Activated T-helper 2 cell treated with anti-CD3 and anti-CD28 coated beads, Interferon-gamma antibody, Interleukin-2, Interleukin-4, amounts not matched to agents 10 μg/mL and 5 μg/mL and 100 μg/mL, durations not matched to agents 14 hours and 24 hours and 36 hours (primary cell): ENCODE results near the gene SLC34A3. TPM values are rescaled to one million over a fixed set of nuclear protein-coding genes. Genes with fewer than 3 reads are reported as not detected.
A peak's percentile ranks its signal among the peaks of the same experiment; 100 is the strongest.

Experiments
- DNase-seq: peaks from one replicate; pipeline ENCODE4 v3.0.0; 2021; ENCODE audit warnings: low spot score
- H3K27ac Mint-ChIP-seq: one replicate; pipeline ENCODE4 v1.8.0; 2021; ENCODE audit warnings: mixed read lengths
- H3K27me3 Mint-ChIP-seq: one replicate; pipeline ENCODE4 v1.8.0; 2021; ENCODE audit warnings: low read depth, mixed read lengths
- H3K36me3 Mint-ChIP-seq: one replicate; pipeline ENCODE4 v1.8.0; 2021; ENCODE audit warnings: low read depth, mixed read lengths
- H3K4me1 Mint-ChIP-seq: one replicate; pipeline ENCODE4 v1.8.0; 2021; ENCODE audit warnings: low read depth, mixed read lengths
- H3K4me3 Mint-ChIP-seq: one replicate; pipeline ENCODE4 v1.8.0; 2021; ENCODE audit warnings: low read depth, mild to moderate bottlenecking, moderate library complexity, mixed read lengths
- H3K9me3 Mint-ChIP-seq: one replicate; pipeline ENCODE4 v1.8.0; 2021; ENCODE audit warnings: mixed read lengths
- intact Hi-C: fragments of 100-400 bp; cut with micrococcal nuclease; formaldehyde crosslinking; loops from one replicate; pipeline ENCODE4 v1.15.1; 2023
- total RNA-seq: library from RNA; stranded (reverse); gene quantifications from 2 replicates; pipeline ENCODE4 v1.2.3, GENCODE V29; 2022

The SLC34A3 gene
- total RNA-seq, 1 donor from 2014 or later = not detected

DNA sequence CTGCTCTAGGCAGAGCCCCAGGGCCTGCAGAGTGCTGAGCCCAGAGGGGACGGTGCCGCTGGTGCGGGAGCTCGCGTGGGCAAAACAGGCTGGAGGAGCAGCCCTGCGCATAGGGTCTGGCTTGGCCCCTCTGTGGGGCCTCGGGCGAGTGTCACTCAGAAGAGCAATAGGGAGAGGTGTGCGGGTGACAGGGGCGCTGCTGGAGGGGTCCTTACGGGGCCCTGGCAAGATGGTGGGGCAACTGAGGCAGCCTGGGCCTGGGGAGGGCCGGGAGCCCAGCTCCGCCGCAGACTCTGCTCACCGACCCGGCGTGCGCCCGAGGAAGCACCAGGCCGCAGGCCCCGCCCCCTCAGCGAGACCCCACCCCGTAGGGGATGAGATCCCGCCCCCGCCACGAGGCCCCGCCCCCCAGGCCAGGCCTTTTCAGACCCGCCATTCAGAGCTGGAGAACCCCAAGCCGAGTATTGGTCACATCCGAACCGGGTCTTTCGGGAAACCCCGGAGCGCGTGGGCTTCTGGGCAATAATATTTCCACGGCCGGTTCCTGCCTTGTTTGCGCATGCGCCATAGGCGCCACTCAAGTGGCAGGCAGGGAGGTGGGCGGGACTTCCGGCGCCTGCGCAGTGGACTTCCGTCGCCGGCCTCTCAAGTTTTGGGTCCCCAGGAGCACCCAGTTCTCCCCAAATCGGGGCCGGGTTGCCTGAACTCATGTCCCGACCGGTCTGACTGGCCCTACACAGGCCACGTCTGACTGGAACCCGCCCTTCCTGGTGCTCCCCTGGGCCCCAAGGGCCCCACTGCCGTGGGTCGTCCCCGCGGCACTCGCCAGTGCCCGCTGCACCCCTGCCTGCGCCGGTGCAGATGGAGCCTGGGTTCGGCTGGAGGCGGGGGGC is 7.4 kb upstream of the SLC34A3 start:
- intact Hi-C loops = loop anchor here (1.0 kb wide), 3 partner anchors 18 to 35 kb away; partner anchors contain the start of genes ANAPC2, SSNA1, TPRN and TUBB4B

DNA sequence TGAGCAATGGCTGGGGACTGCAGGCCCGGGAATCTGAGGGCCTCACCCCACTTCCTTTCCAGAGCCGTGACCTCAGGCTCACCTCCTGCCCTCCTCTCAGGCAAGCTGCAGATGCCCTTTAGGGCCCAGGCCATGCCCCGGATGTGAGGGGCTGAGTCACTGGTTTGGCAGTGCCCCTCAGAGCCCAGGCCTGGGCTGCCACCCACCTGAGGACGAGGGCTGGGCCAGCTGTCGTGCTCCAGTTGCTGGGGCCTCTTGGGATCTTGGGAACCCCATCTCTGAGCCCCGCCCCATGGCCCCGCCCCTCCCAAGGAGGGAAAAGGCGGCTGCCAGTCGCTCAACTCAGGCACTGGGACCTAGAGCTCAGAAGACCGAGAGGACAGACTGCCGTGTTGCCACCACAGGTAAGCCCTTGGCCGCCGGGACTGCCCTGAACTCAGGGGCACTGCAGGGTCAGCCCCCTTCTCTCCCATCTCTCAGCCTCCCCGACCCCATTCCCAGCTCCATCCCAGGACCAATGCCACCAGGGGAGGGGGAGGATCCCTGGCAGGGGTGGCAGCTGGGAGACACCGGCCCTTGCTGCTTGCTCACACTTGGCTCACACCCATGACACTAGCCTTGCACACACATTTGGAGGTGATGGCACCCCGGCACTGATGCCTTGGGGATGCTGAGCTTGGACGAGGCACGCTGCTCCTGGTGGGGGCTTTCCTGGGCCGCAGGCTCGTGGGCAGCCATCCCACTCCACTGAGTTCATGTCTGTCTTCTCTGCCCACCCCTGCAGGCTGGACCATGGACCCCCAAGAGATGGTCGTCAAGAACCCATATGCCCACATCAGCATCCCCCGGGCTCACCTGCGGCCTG is 5.6 kb upstream of the SLC34A3 start, which contains the start of gene CYSRT1:
CYSRT1 (plus strand) TSS at position 345 of the 865 bp plus-strand sequence; CDS start at position 793, 448 bp downstream.
- intact Hi-C loops = no loop called here
- H3K36me3 Mint-ChIP-seq = no peaks in the 10 kb centered on the region
- no peaks in the 10 kb centered on the region for H3K9me3 Mint-ChIP-seq
- peak within 1 kb of the TSS; percentile 73 for H3K27ac Mint-ChIP-seq
- H3K4me1 Mint-ChIP-seq = peaks cover 7% of the 10 kb centered on the region
- peak within 1 kb of the TSS; percentile 72 for H3K4me3 Mint-ChIP-seq
- no peaks in the 10 kb centered on the region for H3K27me3 Mint-ChIP-seq
- no peak for DNase-seq

More for the DNA sequence above, 7.4 kb upstream of the SLC34A3 start:
- peak; percentile 99 for DNase-seq
- Mint-ChIP-seq H3K4me1 (peaks cover 7% of the 10 kb centered on the region), H3K9me3 (no peaks in the 10 kb centered on the region), H3K27ac (peak overlapping the region; percentile 73), H3K27me3 (no peaks in the 10 kb centered on the region), H3K4me3 (peak overlapping the region; percentile 82), H3K36me3 (no peaks in the 10 kb centered on the region)

DNA sequence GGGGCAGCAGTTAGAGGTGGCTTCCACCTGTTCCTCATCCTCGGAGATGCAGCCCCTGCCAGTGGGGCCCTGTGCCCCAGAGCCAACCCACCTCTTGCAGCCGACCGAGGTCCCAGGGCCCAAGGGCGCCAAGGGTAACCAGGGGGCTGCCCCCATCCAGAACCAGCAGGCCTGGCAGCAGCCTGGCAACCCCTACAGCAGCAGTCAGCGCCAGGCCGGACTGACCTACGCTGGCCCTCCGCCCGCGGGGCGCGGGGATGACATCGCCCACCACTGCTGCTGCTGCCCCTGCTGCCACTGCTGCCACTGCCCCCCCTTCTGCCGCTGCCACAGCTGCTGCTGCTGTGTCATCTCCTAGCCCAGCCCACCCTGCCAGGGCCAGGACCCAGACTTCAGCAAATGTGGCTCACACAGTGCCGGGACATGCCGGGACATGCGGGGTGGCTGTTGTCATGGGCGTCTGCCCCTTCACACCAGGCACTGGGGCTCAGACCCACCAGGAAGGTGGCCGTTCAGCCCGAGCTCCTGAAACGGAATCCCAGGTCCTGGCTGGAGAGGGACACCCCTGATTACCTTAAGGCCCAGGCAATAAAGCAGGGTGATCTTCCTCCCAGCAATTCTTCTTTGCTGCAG is 4.9 kb upstream of the SLC34A3 start:
- peaks cover 7% of the 10 kb centered on the region for H3K4me1 Mint-ChIP-seq
- no peak overlapping the region for H3K4me3 Mint-ChIP-seq
- H3K9me3 Mint-ChIP-seq = no peaks in the 10 kb centered on the region
- intact Hi-C loops = no loop called here
- no peak for DNase-seq
- H3K27ac Mint-ChIP-seq = no peak overlapping the region
- H3K36me3 Mint-ChIP-seq = no peaks in the 10 kb centered on the region
- no peaks in the 10 kb centered on the region for H3K27me3 Mint-ChIP-seq

DNA sequence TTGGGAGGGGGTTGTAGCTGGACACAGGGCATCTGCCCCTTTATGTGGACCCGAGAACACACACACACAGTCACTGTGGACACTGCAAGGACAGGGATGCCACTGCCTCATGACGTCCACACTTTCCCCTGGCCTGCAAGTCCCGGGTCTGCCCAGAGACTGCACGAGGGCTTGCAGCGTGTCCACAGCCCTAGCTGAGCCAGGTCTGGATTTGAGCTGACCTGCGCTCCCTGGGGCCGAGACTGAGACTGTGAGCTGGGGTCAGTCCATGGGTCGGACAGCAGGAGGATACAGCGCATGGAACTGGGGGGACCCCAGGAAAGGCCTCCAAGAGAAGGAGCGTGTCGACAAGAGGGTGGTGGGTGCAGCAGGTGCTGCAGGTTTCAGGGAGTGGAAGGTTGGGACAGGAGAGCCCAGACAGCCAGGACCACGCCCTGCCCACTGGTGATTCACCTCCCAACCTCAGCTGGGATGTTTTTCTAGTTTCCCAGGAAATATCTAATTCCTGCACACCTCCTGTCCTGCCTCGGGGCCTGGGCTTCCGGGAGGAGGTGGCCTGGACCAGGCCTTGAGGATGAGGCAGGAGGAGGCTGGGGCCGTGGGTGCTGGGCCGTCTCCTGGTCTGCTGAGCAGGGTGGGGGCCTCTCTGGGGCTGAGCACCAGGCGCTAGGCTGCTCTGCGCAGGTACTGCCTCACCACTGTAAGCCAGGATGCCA is 4.2 kb upstream of the SLC34A3 start:
- Mint-ChIP-seq H3K36me3 (no peaks in the 10 kb centered on the region), H3K9me3 (no peaks in the 10 kb centered on the region), H3K4me1 (peaks cover 7% of the 10 kb centered on the region), H3K27me3 (no peaks in the 10 kb centered on the region), H3K27ac (no peak overlapping the region), H3K4me3 (no peak overlapping the region)
- intact Hi-C loops = loop anchor here (1.0 kb wide), 1 partner anchor 108 kb away; no protein-coding TSS in a partner anchor
- DNase-seq = no peak

DNA sequence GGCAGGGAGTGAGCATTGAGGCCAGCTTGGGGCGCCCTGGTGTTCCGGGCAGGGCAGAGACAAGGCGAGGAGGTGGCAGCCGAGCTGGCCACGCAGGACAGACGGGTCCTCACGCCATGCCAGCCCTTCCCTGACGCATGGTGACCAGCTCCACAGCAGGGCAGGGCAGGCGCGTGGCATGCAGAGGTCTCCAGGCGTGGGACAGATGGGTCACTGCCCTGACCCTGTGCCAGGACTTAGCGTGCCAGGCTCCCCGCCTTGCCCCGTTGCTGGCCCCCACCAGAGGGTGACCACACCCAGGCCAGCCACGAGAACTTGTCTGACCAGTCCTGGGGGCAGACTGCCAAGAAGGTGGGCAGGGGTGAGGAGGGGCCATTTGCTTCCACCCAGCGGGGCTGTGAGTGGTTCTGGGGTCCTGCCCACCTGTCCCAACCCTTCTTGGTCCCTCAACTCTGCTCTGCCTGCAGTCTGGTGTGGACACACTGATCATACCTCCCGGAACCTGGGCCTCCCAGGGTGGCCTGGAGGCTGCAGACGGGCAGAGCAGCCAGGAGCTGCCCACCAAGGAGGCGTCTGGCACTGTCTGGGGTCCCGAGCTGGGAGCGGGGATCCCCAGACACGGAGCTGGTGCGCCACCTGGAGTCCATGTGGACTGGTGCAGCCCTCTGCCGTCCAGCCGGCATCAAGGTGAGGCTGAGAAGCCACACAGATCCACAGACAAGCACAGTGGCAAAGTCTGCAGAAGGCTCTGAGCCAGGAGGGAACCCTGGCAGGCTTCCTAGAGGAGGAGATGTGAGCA is 3.4 kb upstream of the SLC34A3 start, which contains the start of gene RNF224:
RNF224 (plus strand) TSS at position 449 of the 799 bp plus-strand sequence. CDS start 834 bp downstream, outside the sequence.
- DNase-seq = peak; percentile 75
- H3K4me1 Mint-ChIP-seq = peaks cover 7% of the 10 kb centered on the region
- H3K27me3 Mint-ChIP-seq = no peaks in the 10 kb centered on the region
- no peak within 1 kb of the TSS for H3K27ac Mint-ChIP-seq
- no peaks in the 10 kb centered on the region for H3K36me3 Mint-ChIP-seq
- no peak within 1 kb of the TSS for H3K4me3 Mint-ChIP-seq
- intact Hi-C loops = loop anchor here (1.0 kb wide), 1 partner anchor 109 kb away; no protein-coding TSS in a partner anchor
- H3K9me3 Mint-ChIP-seq = no peaks in the 10 kb centered on the region

DNA sequence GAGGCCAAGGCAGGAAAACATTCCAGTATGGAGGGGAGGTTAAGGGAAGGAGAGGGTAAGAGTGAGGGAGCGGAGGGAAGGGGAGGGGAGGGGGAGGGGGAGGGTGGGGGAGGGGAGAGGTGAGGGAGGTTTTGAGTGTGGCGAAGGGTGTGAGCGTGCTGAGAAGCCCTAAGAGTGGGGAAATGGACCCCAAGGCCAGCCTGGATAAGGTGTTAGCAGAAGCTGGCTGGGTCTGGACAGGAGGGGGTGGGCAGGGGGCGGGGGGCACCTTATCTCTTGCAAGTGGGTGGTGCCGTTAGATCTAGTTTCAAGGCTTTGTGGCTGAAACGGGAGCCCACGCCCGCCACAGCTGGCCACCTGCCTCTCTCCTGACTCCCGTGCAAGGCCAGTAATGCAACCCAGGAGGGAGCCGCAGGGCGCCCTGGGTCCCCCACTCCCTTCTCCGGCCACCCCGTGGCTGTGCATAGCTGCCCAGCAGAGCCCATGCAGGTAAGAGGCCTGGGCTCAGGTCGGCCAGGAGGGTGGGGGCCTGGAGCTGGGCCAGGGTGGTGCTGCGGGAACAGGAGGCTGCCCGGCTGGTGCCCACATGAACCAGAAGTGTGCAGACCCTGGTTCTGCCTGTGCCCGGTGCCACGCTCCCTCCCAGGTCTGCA is 2.7 kb upstream of the SLC34A3 start:
- H3K27ac Mint-ChIP-seq = no peak overlapping the region
- no peaks in the 10 kb centered on the region for H3K9me3 Mint-ChIP-seq
- H3K27me3 Mint-ChIP-seq = no peaks in the 10 kb centered on the region
- intact Hi-C loops = loop anchor here (1.0 kb wide), 1 partner anchor 110 kb away; no protein-coding TSS in a partner anchor
- no peaks in the 10 kb centered on the region for H3K36me3 Mint-ChIP-seq
- H3K4me3 Mint-ChIP-seq = no peak overlapping the region
- DNase-seq = no peak
- peaks cover 6% of the 10 kb centered on the region for H3K4me1 Mint-ChIP-seq

DNA sequence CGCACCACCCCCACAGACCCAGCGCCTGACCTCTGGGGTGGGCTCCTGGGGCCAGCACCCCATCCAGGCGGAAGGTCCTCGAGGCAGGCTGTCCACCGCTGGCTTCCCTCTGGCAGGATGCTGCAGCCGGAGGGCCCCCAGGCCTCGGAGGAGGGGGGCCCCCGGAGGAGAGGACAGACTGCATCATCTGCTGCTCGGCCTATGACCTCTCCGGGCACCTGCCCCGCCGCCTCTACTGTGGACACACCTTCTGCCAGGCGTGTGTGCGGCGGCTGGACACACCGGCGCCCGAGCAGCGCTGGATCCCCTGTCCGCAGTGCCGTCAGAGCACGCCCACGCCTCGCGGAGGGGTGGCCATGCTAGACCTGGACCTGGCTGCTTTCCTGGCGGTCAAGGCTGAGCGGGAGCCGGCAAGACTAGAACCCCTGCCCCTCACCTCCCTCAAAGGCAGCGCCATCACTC is 2.2 kb upstream of the SLC34A3 start:
- intact Hi-C loops = no loop called here
- no peak overlapping the region for H3K4me3 Mint-ChIP-seq
- H3K4me1 Mint-ChIP-seq = peaks cover 5% of the 10 kb centered on the region
- H3K9me3 Mint-ChIP-seq = no peaks in the 10 kb centered on the region
- no peaks in the 10 kb centered on the region for H3K36me3 Mint-ChIP-seq
- no peak for DNase-seq
- H3K27ac Mint-ChIP-seq = no peak overlapping the region
- H3K27me3 Mint-ChIP-seq = no peaks in the 10 kb centered on the region

DNA sequence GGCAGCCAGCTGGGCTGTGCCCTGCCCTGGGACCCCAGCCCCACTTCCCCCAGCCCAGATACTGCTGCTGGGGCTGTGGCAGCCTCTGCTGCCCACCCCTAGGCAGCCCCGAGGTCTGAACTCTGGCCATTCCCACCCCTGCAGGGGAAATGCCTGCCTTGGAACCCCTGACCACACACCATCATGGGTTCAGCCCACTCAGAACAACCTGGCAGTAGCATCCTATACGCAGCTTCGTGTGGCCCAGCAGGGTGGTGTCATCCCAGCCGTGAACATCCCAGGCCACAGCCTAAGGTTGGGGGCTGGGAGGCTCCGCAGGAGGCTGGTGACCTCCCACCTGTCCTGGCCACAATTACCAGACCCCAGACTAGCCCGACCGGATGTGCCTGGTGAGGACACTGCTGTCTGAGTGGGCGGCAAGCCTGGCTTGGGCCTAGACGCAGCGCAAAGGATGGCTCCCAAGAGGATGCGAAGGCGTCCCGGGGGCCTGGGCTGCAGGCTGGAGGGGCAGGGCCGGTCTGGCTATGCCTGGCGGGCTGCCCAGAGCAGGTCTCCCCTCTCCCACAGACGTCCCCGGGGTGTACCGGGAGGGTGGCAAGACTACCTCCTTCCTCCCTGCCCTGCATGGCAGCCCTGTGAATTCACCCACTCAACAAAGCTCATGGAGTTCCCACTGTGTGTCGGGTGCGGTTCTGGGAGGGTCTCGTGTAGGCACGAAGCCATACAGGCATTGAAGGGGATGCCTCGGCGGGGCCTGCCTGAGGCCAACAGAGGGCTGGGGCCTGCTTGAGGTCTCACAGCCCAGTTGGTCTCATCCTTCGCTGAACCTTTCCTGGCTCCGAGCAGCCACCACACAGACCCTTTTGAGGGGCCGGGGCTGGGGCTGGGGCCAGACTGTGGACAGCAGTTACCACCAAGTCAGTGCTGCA is 1.5 kb upstream of the SLC34A3 start:
- Mint-ChIP-seq H3K4me3 (no peak overlapping the region), H3K4me1 (peaks cover 5% of the 10 kb centered on the region), H3K27ac (no peak overlapping the region), H3K36me3 (no peaks in the 10 kb centered on the region), H3K9me3 (no peaks in the 10 kb centered on the region), H3K27me3 (no peaks in the 10 kb centered on the region)
- intact Hi-C loops = no loop called here
- DNase-seq = no peak

DNA sequence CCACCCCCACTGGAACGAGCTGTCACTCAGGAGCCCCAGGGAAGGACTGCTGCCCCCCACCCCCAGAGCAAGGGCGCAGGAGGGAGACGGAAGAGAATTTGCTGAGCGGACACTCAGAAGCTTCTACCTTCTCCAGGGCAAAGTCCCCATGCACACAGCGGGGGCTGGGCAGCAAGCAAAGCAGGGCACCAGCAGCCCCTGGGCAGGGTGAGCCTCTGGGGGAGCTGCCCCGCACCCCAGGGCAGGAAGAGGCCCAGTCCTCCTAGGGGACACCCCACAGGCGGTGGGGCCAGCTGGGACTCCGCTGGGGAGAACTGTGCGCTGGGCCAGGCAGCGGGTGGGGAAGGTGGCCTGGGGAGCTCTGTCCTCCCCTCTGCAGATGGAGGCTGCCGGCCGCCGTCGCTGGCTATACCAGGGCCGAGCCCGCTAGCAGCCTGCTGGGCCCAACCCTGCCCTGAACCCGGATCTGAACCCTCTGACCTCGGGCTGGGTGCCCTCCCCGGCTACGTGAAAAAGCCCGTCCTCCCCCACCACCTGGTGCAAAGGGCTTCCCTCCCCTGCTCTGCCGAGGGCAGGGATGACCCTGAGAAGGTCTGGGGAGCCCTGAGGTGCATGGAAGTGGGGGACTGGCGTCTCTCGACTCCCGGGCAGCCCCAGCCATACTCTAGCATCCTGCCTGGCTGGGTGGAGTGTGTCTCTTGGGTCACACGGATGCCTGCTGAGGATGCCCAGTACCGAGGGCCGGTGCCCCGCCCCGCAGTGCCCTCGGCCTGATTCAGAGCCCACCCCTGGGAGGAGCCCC is 597 bp upstream of the SLC34A3 start:
- Mint-ChIP-seq H3K36me3 (no peaks in the 10 kb centered on the region), H3K27me3 (peaks cover under 1% of the 10 kb centered on the region), H3K4me3 (no peak overlapping the region), H3K27ac (no peak overlapping the region), H3K9me3 (no peaks in the 10 kb centered on the region), H3K4me1 (peaks cover 5% of the 10 kb centered on the region)
- intact Hi-C loops = no loop called here
- DNase-seq = no peak
